K562 (cell line): ENCODE measurements around the gene ZC3H6. TPM values are rescaled to one million over a fixed set of nuclear protein-coding genes. Genes with fewer than 3 reads are reported as not detected.

Experiments
- CBFB ChIP-seq: sonication (generic); formaldehyde crosslinking; IDR thresholded peaks from 2 replicates; pipeline ENCODE4 v1.4.0; 2020; ENCODE audit warnings: mild to moderate bottlenecking, missing genetic modification reagents
- CUX1 ChIP-seq: fragments of 200-800 bp; sonication (Bioruptor generic); IDR thresholded peaks from 2 replicates; pipeline ENCODE4 v1.6.1; 2016; ENCODE audit warnings: missing genetic modification characterization, missing compliant biosample characterization
- DNMT1 ChIP-seq: fragments of 450-650 bp; IDR thresholded peaks from 2 replicates; pipeline ENCODE4 v1.6.1; 2016; ENCODE audit warnings: antibody characterized with exemption, mild to moderate bottlenecking
- E2F5 ChIP-seq: sonication (generic); formaldehyde crosslinking; IDR thresholded peaks from 2 replicates; pipeline ENCODE4 v1.8.0; 2022; ENCODE audit warnings: mild to moderate bottlenecking, missing genetic modification reagents
- ETV5 ChIP-seq: sonication (generic); formaldehyde crosslinking; IDR thresholded peaks from 2 replicates; pipeline ENCODE4 v1.4.0; 2020; ENCODE audit warnings: low read depth, mild to moderate bottlenecking, missing genetic modification reagents
- HMG20A ChIP-seq: fragments of 450-650 bp; formaldehyde crosslinking; conservative IDR thresholded peaks from 2 replicates; pipeline ENCODE4 v1.4.0; 2020; ENCODE audit warnings: mild to moderate bottlenecking, mixed read lengths
- PCBP1 ChIP-seq: fragments of 200-400 bp; formaldehyde crosslinking; IDR thresholded peaks from 2 replicates; pipeline ENCODE4 v1.6.1; 2018; ENCODE audit warnings: mild to moderate bottlenecking, low read depth, low read length; ENCODE audit not compliant: poor library complexity, severe bottlenecking
- PURB ChIP-seq: sonication (generic); formaldehyde crosslinking; IDR thresholded peaks from 2 replicates; pipeline ENCODE4 v1.9.0; 2021; ENCODE audit warnings: low read depth, mild to moderate bottlenecking, missing genetic modification reagents
- RBBP5 ChIP-seq: fragments of 200-600 bp; sonication (generic); IDR thresholded peaks from 2 replicates; pipeline ENCODE4 v1.6.1; 2012; ENCODE audit warnings: borderline replicate concordance, mild to moderate bottlenecking, low read length, control low read depth, inconsistent platforms; ENCODE audit not compliant: insufficient read depth, poor library complexity, severe bottlenecking
- ZBTB1 ChIP-seq: sonication (generic); formaldehyde crosslinking; IDR thresholded peaks from 2 replicates; pipeline ENCODE4 v1.8.1; 2023; ENCODE audit warnings: missing genetic modification reagents, low read depth, mild to moderate bottlenecking, borderline replicate concordance
- ZNF224 ChIP-seq: sonication (generic); formaldehyde crosslinking; IDR thresholded peaks from 2 replicates; pipeline ENCODE4 v1.8.0; 2022; ENCODE audit warnings: mild to moderate bottlenecking, missing genetic modification reagents
- polyA plus RNA-seq, 8 experiments: library from polyadenylated mRNA; depleted of rRNA in 4 of 8; stranded (reverse) in 5 of 8; unstranded in 3 of 8; fragments of >200 nt; fragmentation: Nextera tagmentation in 2 of 8; fragmentation: Illumina TruSeq in 1 of 8; extraction: Ambion mirVana in 2 of 8; extraction: Trizol in 1 of 8; gene quantifications; 2 replicates each; pipeline versions ENCODE4 v1.2.1 to v1.2.3, GENCODE V29; 2011 to 2014; ENCODE audit warnings: inconsistent platforms in 1 of 8, missing spikeins in 1 of 8
- total RNA-seq, 7 experiments: library from RNA; depleted of rRNA in 6 of 7; stranded (reverse); fragments of >200 nt in 6 of 7; fragmentation: Illumina TruSeq in 2 of 7; extraction: Trizol in 2 of 7; gene quantifications; 2 replicates each; pipeline versions ENCODE4 v1.2.1 to v1.2.3, GENCODE V29; 2011 to 2021; ENCODE audit warnings: low replicate concordance in 1 of 7
- TF ChIP-seq, protein P1 (sequence below): sonication (generic); formaldehyde crosslinking; IDR thresholded peaks from 2 replicates; pipeline ENCODE4 v1.8.1; 2023; ENCODE audit warnings: mild to moderate bottlenecking, missing genetic modification reagents
- TF ChIP-seq, protein P2 (sequence below): sonication (generic); formaldehyde crosslinking; IDR thresholded peaks from 2 replicates; pipeline ENCODE4 v1.8.1; 2023; ENCODE audit warnings: missing genetic modification reagents, mild to moderate bottlenecking, borderline replicate concordance

Gene ZC3H6
- total and polyA plus RNA-seq, 9 of the 15 experiments (the other 6 are each of a cell fraction or from before 2014, with no cell fraction given): 0.45 to 1.9 (median 1.5) TPM

DNA sequence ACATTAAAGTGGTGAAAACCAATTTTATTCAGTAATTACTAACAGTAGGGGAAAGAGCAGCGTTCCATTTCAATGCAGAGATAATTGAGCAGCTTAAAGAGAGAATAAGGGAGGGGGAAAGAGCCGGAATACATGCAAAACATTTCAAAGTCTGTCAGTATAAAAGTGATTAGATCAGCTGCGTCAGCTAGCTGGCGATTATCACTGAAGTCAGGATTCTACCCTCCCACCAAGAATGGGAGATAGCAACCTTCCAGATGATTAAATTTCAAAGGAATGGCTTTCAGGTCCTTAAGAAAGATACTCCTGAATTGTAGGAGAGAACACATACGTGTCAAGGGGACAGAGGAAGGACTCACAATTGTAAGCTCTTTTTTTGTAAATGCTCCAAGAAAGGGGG is 2.7 kb upstream of the ZC3H6 start (continued):
- TF ChIP-seq CUX1 (CRISPR knock-in tag): no peak; the same call in 1 of the 2 replicates
- TF ChIP-seq, protein P1, sequence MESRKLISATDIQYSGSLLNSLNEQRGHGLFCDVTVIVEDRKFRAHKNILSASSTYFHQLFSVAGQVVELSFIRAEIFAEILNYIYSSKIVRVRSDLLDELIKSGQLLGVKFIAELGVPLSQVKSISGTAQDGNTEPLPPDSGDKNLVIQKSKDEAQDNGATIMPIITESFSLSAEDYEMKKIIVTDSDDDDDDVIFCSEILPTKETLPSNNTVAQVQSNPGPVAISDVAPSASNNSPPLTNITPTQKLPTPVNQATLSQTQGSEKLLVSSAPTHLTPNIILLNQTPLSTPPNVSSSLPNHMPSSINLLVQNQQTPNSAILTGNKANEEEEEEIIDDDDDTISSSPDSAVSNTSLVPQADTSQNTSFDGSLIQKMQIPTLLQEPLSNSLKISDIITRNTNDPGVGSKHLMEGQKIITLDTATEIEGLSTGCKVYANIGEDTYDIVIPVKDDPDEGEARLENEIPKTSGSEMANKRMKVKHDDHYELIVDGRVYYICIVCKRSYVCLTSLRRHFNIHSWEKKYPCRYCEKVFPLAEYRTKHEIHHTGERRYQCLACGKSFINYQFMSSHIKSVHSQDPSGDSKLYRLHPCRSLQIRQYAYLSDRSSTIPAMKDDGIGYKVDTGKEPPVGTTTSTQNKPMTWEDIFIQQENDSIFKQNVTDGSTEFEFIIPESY: no peak
- no peak for TF ChIP-seq PCBP1
- no peak for TF ChIP-seq CBFB (CRISPR knock-in tag)
- TF ChIP-seq PURB (CRISPR knock-in tag): no peak
- no peak for TF ChIP-seq E2F5 (CRISPR knock-in tag)
- no peak for TF ChIP-seq ETV5
- no peak for TF ChIP-seq HMG20A (CRISPR knock-in tag)
- TF ChIP-seq, protein P2, sequence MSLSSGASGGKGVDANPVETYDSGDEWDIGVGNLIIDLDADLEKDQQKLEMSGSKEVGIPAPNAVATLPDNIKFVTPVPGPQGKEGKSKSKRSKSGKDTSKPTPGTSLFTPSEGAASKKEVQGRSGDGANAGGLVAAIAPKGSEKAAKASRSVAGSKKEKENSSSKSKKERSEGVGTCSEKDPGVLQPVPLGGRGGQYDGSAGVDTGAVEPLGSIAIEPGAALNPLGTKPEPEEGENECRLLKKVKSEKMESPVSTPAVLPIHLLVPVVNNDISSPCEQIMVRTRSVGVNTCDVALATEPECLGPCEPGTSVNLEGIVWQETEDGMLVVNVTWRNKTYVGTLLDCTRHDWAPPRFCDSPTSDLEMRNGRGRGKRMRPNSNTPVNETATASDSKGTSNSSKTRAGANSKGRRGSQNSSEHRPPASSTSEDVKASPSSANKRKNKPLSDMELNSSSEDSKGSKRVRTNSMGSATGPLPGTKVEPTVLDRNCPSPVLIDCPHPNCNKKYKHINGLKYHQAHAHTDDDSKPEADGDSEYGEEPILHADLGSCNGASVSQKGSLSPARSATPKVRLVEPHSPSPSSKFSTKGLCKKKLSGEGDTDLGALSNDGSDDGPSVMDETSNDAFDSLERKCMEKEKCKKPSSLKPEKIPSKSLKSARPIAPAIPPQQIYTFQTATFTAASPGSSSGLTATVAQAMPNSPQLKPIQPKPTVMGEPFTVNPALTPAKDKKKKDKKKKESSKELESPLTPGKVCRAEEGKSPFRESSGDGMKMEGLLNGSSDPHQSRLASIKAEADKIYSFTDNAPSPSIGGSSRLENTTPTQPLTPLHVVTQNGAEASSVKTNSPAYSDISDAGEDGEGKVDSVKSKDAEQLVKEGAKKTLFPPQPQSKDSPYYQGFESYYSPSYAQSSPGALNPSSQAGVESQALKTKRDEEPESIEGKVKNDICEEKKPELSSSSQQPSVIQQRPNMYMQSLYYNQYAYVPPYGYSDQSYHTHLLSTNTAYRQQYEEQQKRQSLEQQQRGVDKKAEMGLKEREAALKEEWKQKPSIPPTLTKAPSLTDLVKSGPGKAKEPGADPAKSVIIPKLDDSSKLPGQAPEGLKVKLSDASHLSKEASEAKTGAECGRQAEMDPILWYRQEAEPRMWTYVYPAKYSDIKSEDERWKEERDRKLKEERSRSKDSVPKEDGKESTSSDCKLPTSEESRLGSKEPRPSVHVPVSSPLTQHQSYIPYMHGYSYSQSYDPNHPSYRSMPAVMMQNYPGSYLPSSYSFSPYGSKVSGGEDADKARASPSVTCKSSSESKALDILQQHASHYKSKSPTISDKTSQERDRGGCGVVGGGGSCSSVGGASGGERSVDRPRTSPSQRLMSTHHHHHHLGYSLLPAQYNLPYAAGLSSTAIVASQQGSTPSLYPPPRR: no peak
- TF ChIP-seq ZNF224: no peak
- TF ChIP-seq RBBP5: no peak
- no peak for TF ChIP-seq DNMT1
- no peak for TF ChIP-seq ZBTB1 (CRISPR knock-in tag)
